Body of pancreas (tissue), 4 donors: ENCODE results near the gene PBX3.

Source experiments
- POLR2A ChIP-seq, 3 donors: fragments of 450-650 bp; IDR thresholded peaks; one replicate each; pipeline ENCODE4 v1.6.1; 2016; ENCODE audit warnings: antibody characterized with exemption in 3 of 3, mild to moderate bottlenecking in 2 of 3
- TF ChIP-seq, protein P1 (sequence below), 7 experiments: fragments of 450-650 bp in 4 of 7; fragments of 200-600 bp in 3 of 7; sonication (generic) in 3 of 7; IDR thresholded peaks; one replicate each; pipeline ENCODE4 v1.5.1; 2016 to 2019; ENCODE audit warnings: antibody characterized with exemption in 7 of 7

GRCh38 chr9:125700791-125701190, 46.4 kb upstream of the PBX3 start:
- TF ChIP-seq, protein P1, sequence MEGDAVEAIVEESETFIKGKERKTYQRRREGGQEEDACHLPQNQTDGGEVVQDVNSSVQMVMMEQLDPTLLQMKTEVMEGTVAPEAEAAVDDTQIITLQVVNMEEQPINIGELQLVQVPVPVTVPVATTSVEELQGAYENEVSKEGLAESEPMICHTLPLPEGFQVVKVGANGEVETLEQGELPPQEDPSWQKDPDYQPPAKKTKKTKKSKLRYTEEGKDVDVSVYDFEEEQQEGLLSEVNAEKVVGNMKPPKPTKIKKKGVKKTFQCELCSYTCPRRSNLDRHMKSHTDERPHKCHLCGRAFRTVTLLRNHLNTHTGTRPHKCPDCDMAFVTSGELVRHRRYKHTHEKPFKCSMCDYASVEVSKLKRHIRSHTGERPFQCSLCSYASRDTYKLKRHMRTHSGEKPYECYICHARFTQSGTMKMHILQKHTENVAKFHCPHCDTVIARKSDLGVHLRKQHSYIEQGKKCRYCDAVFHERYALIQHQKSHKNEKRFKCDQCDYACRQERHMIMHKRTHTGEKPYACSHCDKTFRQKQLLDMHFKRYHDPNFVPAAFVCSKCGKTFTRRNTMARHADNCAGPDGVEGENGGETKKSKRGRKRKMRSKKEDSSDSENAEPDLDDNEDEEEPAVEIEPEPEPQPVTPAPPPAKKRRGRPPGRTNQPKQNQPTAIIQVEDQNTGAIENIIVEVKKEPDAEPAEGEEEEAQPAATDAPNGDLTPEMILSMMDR (IDR thresholded peaks at IDR 0.05): no peak
- no peak for TF ChIP-seq POLR2A (IDR thresholded peaks at IDR 0.05)
